GM12801 (cell line): ENCODE measurements around the gene FOXN3.

Source experiments
- CTCF ChIP-seq: IDR thresholded peaks from one replicate; pipeline ENCODE4 v1.5.1; 2011; ENCODE audit warnings: control low read depth; ENCODE audit not compliant: insufficient read length; ENCODE audit errors: extremely low read depth

Gene FOXN3

GRCh38 chr14:89175881-89176799, 240.9 kb downstream of the FOXN3 start:
- no peak for TF ChIP-seq CTCF

- TF ChIP-seq CTCF, result no peak
Measured at GRCh38 chr14:89171628-89172027, 245.4 kb downstream of the FOXN3 start.

GRCh38 chr14:89171168-89171567, 245.9 kb downstream of the FOXN3 start:
- no peak for TF ChIP-seq CTCF

GRCh38 chr14:89167705-89168104, 249.3 kb downstream of the FOXN3 start:
- no peak for TF ChIP-seq CTCF

- TF ChIP-seq CTCF, result no peak
Measured at GRCh38 chr14:89166633-89167032, 250.4 kb downstream of the FOXN3 start.

GRCh38 chr14:89165189-89166181, 251.5 kb downstream of the FOXN3 start:
- TF ChIP-seq CTCF, result no peak

GRCh38 chr14:89164168-89165073, 252.6 kb downstream of the FOXN3 start:
- TF ChIP-seq CTCF, result no peak
